HPDE6-E6E7 (cell line): ENCODE measurements around the gene RAB27B.
"Not testable (repeated sequence)": the region's sequence is repeated elsewhere in the genome, so short reads cannot be mapped to it uniquely, and the experiment has no call there.

Experiments
- DNase-seq: peaks from one replicate; pipeline ENCODE4 v3.0.0; 2011; ENCODE audit warnings: missing footprints; ENCODE audit errors: extremely low spot score

Gene RAB27B

GRCh38 chr18:54815086-54815485, 13.2 kb upstream of the RAB27B start:
- no peak for DNase-seq

- DNase-seq: not testable (repeated sequence)
These were observed 7.4 kb upstream of the RAB27B start for GRCh38 chr18:54820785-54821275.

GRCh38 chr18:54822872-54823845, 5.1 kb upstream of the RAB27B start:
- peak; percentile 35 for DNase-seq

GRCh38 chr18:54824761-54825160, 3.5 kb upstream of the RAB27B start:
- no peak for DNase-seq

GRCh38 chr18:54825601-54826344, 2.5 kb upstream of the RAB27B start:
- no peak for DNase-seq

- no peak for DNase-seq
These were observed 709 bp downstream of the RAB27B start for GRCh38 chr18:54828986-54829385.

- no peak for DNase-seq
These were observed 1.6 kb downstream of the RAB27B start for GRCh38 chr18:54829856-54830255.

- DNase-seq: no peak
These were observed 2.0 kb downstream of the RAB27B start for GRCh38 chr18:54830260-54830659.

- no peak for DNase-seq
These were observed 2.6 kb downstream of the RAB27B start for GRCh38 chr18:54830866-54831265.

GRCh38 chr18:54835944-54836343, 7.7 kb downstream of the RAB27B start:
- no peak for DNase-seq

- DNase-seq: no peak
These were observed 15.0 kb downstream of the RAB27B start for GRCh38 chr18:54843314-54843713.

- no peak for DNase-seq
These were observed 17.5 kb downstream of the RAB27B start for GRCh38 chr18:54845787-54846186.

- no peak for DNase-seq
These were observed 19.8 kb downstream of the RAB27B start for GRCh38 chr18:54848121-54848520.

- no peak for DNase-seq
These were observed 21.4 kb downstream of the RAB27B start for GRCh38 chr18:54849683-54850082.

- no peak for DNase-seq
These were observed 22.3 kb downstream of the RAB27B start for GRCh38 chr18:54850598-54850997.

GRCh38 chr18:54852780-54853675, 24.8 kb downstream of the RAB27B start:
- DNase-seq: no peak

- not testable (repeated sequence) for DNase-seq
These were observed 26.8 kb downstream of the RAB27B start for GRCh38 chr18:54855050-54855449.

- DNase-seq: no peak
These were observed 27.9 kb downstream of the RAB27B start for GRCh38 chr18:54856105-54856646.

GRCh38 chr18:54857499-54857898, 29.2 kb downstream of the RAB27B start:
- DNase-seq: no peak

GRCh38 chr18:54859667-54860421, 31.6 kb downstream of the RAB27B start:
- no peak for DNase-seq
